Globus pallidus (tissue), 1 donor: ENCODE measurements around the gene TEX12.
"Not testable (repeated sequence)": the region's sequence is repeated elsewhere in the genome, so short reads cannot be mapped to it uniquely, and the experiment has no call there.

Experiments used
- DNase-seq: peaks from one replicate; pipeline ENCODE4 v3.0.0-alpha.2; 2015; ENCODE audit warnings: low spot score

TEX12 gene

DNA sequence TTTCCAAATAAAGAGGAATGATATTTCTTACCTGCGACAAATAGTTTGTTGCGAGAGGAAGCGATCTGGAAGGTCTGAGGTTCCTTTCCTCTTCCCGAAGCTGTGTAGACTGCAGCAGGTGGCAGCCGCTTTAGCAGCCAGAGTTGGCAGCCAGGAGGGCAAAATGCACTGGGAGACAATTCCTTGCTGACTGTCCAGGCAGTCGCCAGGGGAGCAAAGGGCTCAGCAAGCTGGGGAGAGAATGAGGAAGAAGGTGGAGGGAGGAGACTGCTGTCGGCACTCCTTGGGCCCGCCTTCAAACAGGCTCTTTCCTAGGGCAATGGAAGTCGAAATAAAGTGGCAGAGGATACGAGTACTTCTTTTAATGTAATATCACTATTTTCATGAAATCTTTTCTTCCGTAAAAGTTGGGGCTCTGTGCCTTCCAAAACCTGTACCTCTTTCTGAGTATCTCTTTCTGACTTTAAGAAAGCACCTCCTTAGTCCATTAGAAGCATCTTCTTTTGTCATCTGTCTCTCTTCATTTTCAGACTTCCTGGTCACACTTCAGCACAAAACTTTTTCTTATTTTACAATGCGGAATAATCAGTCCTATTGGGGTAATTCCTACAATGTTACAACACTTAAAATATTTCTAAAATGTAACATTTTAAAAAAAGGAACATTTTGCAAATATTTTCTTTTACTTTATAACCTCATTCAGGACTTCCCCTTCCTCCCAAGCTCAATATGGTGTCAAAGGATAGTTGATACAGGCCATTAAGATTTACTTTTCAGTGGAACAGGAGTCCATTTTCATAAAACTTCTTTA is 3.1 kb upstream of the TEX12 start, which contains the start of gene IL18:
Gene IL18, minus strand, starts transcription at position 220 of the 811 bp plus-strand sequence. CDS start 9,041 bp downstream, outside the sequence.
- DNase-seq: peak; percentile 37

DNA sequence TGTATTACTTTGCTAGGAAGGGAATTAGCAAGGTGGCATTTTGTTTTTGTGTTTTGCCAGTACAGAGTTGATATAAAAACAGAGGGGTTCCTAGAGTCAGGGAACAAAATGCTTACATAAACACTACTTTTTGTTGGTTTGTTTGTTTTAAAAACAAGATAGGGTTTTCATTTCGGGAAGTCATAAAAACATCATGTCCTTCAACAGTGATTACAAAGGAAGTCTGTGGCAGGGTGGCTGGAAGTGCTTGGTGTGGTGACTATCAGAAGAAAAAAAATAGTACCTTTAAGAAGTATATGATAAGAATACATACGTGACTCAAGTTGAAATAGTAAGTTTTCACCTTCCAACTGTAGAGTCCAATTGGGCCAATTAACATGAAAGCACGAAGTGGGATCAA is 2.1 kb upstream of the TEX12 start:
- no peak for DNase-seq

DNA sequence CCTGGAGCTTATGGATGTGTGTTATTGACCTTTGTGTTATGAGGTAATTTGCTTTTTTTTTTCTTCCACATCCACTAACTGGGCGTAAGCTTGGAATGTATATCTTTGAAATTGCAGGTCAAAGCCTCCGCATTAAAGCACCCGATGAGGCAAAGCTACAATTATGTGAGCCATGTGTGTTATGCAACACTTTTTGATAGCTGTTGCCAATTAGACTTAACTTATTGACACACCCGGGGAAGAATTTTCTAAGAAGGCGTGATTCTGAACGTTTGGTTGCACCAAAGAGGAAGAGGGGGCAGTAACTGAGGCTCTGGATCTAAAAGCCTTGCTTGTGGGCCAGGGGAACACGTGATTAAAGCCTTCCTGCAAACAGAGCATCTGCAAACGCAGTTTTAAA is 610 bp upstream of the TEX12 start:
- no peak for DNase-seq

DNA sequence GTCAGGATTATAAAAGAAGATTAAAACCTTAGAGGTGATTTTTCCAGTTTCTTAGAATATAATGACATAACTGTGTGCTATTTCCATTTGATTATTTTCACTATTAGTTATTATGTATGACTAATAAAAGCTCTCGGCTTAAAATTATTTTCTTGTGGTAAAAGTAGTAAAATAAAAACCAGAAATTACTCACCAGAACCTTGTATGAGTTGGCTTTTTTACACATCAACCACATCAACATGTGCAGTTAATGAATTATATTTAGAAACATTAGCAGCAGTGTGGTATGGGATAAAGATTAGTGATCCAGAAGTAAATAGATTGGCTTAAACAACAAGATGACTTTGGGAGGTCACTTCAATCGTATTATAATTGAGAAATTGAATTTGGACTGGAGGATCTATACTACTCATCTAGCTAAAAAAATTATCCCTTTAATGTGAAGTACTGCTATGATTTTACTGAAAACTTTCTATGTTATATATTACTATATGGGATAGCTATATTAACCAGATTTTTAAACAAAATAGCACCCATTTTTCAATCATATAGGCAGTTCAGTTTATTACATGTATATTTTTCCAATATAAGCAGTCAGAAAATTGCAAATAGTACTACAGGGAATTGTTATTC is 5.3 kb downstream of the TEX12 start:
- no peak for DNase-seq

DNA sequence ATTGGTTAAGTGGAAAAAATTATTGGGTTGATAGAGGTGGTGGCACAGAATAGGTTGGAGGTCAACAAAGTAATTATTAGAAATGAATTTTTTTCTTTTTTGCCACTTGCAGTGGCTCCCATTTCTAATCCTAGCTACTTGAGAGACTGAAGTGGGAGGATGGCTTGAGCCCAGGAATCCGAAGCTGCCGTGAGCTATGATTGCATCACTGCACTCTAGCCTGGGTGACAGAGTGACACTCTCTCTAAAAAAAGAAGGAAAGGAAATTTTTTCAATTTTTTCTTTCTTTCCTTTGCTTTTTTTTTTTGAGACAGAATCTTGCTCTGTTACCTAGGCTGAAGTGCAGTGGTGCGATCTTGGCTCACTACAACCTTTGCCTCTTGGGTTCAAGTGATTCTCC is 6.0 kb downstream of the TEX12 start:
- DNase-seq: no peak

DNA sequence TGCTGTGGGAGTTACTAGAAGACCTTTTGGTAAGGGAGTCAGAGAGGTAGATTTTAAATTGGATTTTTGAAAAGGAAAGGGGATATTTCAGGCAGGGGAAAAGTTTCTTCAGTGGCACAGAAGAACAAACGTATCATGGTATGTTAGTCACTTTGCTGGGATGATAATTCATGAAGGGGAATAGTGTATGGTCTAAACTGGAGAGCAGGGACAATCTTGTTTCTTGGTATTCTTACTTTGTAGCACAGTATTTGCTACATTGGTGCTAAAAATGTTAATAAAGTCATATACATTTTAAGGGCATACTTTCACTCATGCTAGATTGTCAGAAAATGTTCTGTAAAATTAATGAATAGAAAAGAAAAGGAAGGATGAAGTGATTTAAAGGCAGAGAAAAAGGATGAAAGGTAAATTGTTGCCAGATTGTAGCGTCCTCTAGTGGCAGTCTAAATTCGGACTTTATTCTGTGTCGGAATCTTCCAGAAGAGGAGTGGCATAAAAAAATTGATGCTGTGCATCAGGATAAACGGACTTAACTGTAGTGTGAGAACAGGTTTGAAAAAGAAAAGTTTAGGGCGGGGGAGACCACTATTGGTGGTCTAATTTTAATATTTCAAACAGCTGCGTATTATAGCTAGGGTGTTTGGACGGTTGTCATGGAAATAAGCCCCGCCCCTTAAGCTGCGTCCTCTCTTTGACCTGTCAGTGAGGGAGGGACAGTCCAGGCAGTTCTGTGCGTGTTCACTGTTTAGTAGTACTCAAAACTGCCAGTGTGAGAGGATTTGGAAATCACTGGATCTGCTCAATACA is 7.8 kb downstream of the TEX12 start, which contains the start of gene BCO2:
Gene BCO2, plus strand, starts transcription at position 724 of the 810 bp plus-strand sequence. CDS start 90 bp downstream, outside the sequence.
- DNase-seq: peak; percentile 92

DNA sequence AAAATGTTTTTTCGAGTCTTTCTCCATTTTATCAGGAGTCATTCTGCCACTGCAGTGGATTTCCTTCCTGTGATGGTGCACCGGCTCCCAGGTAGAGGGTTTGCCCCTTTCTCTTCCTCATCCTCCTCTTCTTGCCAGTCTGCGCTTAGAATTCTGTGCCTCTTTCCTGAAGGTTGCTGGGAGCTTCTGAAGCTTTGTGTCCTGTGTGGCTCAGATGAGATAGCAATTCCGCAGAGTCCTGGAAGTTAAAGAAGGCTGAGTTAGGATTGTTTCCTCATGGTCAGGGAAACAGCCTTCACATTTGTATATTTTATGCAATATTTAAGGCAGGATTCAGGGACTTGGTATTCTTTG is 8.4 kb downstream of the TEX12 start:
- peak; percentile 54 for DNase-seq

DNA sequence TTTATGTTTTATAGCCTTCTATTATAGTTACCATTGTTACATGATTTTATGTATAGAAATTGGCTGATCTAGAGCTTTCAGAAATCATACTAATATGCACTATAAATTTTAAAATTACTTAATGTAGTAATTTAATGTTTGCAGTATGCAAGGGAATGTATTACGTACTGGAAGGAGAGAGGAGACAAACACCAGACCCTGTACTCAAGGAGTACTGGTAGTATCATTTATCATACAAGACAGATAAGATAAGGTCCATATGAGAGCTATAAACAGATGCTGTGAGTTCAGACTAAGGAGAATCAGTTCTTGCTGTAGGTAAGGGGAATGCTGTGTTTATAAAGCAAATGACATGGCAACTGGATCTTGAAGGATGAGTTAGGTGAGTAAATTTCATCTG is 8.9 kb downstream of the TEX12 start:
- no peak for DNase-seq

DNA sequence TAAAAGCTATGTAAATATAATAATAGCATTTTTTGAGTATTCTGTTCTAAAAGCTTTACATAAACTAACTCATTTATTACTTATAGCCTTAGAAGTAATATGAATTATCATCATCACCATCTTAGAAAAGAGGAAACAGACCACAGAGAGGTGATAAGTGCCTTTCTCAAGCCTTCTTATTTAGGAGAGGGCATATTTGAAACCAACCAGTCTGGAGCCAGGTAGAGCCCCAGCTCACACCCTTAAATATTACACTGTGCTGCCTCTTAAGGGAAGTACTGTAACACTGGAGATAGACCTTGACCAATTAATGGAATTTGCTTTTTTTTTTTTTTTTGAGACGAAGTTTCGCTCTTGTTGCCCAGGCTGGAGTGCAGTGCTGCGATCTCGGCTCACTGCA is 10.4 kb downstream of the TEX12 start:
- no peak for DNase-seq

DNA sequence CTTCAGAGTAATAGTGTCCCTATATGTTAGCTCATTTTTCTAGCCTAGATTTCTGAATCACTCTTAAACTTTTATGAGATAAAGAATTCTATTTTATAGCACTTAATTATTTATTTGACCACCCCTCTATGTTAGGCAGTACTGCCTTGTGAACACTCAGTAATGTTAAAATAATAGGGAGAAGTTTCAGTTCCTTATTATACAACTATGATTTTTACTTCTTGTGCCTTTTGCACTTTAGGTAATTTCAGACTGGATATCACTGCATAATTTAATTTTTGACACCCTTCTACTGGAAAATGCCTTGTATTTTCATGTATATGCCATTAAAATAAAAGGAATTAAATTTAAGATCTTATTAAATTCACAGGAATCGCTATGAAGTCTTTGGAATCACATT is 11.3 kb downstream of the TEX12 start:
- DNase-seq: no peak

DNA sequence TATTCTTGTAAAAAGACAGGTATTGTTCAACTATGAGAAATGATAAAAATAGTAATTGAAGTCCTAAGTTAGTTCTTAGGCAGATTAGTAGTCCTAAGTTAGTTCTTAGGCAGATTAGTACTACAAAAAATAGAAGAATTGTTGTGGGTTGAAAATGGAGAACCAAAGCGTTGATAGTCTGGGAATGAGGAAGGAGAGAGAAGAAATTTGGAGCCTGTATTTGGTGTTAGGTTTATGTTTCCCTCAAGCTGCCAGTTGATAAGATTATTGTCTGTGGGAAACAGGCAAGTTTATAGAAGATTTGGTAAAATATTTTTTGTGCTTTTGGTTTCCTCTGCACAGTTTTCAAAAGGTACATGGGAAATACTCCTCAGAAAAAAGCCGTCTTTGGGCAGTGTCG is 11.8 kb downstream of the TEX12 start:
- no peak for DNase-seq

DNA sequence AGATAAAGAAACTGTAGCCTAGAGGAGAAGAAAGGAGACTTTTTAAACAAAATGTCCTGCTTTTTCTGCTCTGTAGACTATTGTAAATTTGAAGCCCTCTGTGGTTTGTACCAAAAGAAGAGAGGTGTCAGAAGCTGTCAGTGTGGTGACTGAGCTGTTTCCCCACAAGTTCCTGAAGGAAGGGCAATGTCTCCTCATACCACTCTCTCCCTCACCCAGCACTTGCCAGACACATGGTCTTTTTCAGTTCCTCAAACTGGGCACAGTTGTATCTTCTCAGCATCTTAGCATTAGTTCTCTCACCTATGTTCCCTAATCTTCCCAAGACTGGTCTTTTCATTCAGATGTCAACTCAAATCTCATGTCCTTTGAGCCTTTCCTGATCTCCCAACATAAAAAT is 12.4 kb downstream of the TEX12 start:
- DNase-seq: peak; percentile 61

DNA sequence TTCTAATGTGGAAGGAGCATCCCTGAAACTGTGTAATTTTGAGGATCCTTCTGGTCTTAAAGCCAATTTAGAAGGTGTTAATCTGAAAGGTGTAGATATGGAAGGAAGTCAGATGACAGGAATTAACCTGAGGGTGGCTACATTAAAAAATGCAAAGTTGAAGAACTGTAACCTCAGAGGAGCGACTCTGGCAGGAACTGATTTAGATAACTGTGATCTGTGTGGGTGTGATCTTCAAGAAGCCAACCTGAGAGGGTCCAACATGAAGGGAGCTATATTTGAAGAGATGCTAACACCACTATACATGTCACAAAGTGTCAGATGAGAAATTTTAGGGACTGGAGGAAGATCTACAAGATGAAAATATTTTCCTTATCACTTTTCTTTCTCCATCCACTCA is 15.7 kb downstream of the TEX12 start:
- no peak for DNase-seq

DNA sequence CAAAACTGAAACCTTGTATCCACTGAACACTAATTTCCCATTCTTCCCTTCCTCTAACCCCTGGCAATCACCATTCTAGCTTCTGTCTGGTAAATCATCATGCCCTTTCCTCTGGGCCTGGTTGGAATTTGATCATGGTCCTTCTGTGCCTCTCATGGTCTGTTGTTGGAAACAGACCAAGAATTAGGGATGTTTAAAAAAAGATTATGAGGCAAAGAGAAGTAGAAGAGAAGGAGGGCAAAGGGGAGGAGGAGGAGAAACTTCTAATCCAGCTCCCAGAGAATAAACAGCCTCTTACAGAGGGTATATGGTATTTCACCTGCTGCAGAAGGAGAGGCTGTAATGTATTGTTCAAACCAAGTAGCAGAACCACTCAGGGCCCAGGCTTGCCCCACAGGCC is 18.7 kb downstream of the TEX12 start:
- no peak for DNase-seq

DNA sequence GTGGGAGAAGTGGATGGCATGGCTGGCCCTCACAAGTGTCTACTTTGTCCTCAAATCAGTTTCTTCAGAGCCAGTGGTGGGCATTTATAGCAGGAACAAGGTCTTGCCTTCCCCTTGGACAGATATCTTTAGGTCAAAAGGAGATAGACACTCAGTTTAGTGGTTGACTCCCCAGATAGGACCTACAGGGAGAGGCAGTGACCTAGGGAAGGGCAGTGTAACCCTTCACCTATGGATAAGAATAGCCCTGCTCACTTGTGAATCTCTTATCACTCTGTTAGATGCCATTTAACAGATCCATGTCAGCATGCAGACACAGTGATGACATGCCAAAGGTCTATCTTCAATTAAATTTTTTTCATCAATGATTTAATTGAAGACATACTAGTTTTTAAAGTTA is 19.1 kb downstream of the TEX12 start:
- no peak for DNase-seq

DNA sequence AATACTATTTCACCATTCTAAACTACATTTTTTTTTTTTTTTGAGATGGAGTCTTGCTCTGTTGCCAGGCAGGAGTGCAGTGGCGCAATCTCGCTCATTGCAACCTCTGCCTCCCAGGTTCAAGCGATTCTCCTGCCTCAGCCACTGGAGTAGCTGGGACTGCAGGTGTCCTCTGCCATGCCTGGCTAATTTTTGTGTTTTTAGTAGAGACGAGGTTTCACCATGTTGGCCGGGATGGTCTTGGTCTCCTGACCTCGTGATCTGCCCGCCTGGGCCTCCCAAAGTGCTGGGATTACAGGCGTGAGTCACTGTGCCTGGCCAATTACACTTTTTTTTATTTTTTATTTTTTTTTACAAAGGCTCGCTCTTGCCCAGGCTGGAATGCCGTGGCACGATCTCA is 27.9 kb downstream of the TEX12 start:
- not testable (repeated sequence) for DNase-seq

DNA sequence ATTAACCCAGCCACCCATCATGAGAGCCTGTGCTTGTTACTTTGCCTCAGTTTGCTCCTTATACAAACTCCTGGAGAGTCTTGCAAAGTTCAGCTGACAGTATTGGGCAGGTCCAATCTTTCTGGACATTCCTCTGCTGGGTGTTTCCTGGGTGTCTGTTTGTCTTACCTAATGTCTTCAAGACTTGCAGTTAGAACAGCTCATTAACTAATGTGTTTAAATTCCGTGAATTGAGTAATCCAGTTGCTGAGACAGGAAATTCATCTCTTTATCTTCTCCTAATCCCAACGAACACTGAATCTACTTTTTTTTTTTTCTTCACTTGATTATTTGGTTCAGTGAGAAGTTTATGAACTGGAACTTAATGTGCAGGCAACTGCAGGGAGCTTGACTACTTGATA is 28.8 kb downstream of the TEX12 start:
- no peak for DNase-seq

DNA sequence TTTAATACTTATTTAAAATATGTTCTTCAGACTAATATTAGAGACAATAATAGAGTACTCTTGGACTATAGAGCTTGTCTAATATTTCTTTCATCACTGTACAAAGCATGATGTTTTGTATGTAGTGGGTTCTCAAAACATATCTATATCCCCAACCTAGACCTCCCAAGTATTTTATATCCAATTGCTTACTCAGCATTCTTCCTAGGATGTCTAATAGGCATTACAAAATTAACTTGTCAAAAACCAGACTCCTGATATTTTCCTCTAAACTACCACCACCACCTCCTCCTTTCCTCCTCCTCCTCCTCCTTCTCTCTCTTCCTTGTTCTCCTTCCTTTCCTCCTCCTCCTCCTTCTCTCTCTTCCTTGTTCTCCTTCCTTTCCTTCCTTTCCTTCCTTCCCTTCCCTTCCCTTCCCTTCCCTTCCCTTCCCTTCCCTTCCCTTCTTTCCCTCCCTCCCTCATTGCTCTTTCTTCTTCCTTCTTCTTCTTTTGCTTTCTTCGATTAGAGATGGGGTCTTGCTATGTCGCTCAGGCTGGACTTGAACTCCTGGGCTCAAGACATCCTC is 29.4 kb downstream of the TEX12 start:
- DNase-seq: no peak

DNA sequence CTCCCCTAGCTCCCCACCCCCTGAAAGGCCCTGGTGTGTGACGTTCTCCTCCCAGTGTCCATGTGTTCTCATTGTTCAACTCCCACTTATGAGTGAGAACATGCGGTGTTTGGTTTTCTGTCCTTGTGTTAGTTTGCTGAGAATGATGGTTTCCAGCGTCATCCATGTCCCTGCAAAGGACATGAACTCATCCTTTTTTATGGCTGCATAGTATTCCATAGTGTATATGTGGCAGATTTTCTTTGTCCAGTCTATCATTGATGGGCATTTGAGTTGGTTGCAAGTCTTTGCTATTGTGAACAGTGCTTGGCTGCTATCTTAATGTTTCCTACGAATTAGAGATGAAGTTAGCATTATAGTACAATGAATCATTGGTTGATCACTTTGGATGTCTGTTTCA is 31.9 kb downstream of the TEX12 start:
- not testable (repeated sequence) for DNase-seq

DNA sequence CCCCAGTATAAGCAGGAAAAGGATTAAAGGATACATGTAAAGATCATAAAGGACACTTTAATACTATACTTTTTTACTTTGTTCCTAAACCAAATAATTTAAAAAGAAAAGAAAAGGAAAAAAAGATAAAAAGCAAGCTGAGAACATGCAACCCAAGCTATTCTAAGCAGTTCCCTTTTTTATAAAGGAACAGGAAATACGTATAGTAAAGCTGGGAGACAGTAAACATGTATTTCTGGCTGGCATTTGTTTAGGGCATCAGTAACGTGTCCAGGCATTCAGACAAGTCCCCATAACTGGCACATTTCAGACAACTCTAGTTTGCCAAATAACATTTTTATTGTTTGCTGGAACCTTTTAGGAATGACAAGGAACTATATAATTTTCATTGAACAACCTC is 33.1 kb downstream of the TEX12 start:
- DNase-seq: no peak

DNA sequence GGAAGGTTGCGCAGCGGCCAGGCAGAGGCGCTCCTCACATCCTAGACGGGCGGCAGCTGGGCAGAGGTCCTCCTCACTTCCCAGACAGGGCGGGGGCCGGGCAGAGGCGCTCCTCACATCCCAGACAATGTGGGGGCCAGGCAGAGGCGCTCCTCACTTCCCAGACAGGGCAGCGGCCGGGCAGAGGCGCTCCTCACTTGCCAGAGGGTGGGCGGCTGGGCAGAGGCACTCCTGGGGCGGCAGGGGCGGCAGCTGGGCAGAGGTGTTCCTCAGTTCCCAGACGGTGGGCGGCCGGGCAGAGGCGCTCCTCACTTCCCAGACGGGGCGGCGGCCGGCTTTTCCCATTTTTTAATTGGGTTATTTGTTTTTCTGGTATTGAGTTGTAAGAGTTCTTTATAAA is 38.9 kb downstream of the TEX12 start:
- DNase-seq: no peak

DNA sequence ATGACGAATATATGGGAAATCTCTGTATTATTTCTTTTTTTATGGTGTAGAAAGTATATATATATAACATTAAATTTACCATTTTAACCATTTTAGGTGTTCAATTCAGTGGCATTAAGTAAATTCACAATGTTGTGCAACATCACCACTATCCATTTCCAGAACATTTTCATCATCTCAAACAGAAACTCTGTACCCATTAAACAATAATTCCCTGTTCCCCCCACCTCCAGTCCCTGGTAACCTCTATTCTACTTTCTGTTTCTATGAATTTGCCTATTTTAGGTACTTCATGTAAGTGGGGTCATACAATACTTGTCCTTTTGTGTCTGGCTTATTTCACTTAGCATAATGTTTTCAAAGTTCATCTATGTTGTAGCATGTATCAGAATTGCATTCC is 43.7 kb downstream of the TEX12 start:
- DNase-seq: no peak
